LoVo (cell line): ENCODE data around the gene CHKA.

Experiments
- DNase-seq: peaks from one replicate; pipeline ENCODE4 v3.0.0-alpha.2; 2016; ENCODE audit warnings: low spot score

Gene CHKA

DNA sequence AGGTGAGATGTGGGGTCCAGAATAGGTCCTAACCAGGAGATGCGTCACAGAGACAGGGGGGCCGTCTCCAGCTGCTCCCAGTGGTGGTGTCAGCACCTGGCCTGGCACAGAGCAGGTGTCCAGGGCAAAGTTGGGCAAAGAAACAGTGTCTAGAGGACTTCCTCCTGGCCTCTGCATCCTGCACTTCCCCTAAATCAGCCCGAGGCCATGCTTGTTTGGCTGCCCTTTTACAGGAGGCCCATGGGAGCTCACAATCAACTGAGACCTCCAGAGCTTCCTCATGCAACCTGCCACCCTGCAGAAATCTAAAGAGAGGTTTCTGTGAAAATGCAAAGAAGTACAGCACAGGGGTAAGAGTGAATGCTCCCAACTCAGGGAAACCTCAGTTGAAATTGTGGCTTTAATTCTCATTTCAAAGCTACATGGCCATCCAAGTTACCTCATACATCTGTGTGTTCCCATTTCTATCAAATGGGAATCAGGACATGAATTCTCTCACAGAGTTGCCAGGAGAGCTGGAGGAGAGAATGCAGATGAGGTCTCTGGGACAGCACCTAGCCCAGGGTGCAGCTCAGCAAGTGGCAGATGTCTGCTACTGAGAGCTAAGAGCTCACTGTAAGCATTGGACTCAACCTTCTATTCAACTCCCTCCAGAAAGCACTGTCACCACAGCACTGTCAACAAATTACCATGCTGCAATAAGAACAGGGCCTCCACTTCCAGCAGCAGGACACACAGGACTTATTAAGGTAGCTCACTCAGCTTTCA, 49.7 kb downstream of the CHKA start:
- no peak for DNase-seq

GRCh38 chr11:68067991-68068390, 53.2 kb downstream of the CHKA start:
- no peak for DNase-seq

DNA sequence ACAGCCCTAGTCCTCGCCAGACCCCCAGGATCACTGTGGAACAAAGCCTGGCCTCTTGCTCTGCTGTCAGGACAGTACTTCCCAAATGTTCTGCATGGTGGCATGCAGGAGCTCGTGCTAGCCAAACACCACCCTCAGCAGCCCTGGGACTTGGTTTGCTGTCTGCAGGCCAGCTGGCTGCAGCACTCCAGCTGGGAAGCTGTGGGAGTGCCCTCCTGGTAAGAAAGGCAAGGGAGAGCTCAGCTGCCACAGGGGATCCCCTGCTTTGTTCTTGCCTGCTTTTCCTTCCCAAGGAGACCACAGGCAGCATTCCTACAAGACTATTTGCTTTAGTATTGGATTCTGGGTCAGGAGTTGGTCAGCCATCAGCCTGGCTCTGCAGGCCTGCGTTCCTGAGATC, 54.4 kb downstream of the CHKA start:
- no peak for DNase-seq

DNA sequence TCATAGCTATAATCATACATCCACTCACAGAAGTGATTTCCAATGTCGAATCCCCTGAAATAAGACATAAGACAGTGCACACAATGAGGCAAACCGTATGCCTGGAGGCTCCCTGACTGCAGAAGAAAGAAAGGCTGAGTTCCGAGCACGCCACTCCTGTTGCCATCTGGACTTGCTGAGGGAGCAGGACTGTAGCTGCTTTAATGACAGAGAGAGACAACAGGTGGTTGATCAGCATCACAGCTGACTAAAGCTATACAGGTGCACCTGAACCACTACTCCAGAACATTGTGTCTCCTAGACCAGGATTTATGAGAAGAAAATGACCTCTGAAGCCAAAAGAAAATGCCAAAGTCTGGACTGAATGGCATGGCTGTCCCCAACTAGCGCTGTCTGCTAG, 55.3 kb downstream of the CHKA start:
- no peak for DNase-seq

- no peak for DNase-seq
Measured at GRCh38 chr11:68064926-68065325, 56.3 kb downstream of the CHKA start.

GRCh38 chr11:68061508-68061907, 59.7 kb downstream of the CHKA start:
- no peak for DNase-seq

- DNase-seq = no peak
Measured at GRCh38 chr11:68057807-68058206, 63.4 kb downstream of the CHKA start.

DNA sequence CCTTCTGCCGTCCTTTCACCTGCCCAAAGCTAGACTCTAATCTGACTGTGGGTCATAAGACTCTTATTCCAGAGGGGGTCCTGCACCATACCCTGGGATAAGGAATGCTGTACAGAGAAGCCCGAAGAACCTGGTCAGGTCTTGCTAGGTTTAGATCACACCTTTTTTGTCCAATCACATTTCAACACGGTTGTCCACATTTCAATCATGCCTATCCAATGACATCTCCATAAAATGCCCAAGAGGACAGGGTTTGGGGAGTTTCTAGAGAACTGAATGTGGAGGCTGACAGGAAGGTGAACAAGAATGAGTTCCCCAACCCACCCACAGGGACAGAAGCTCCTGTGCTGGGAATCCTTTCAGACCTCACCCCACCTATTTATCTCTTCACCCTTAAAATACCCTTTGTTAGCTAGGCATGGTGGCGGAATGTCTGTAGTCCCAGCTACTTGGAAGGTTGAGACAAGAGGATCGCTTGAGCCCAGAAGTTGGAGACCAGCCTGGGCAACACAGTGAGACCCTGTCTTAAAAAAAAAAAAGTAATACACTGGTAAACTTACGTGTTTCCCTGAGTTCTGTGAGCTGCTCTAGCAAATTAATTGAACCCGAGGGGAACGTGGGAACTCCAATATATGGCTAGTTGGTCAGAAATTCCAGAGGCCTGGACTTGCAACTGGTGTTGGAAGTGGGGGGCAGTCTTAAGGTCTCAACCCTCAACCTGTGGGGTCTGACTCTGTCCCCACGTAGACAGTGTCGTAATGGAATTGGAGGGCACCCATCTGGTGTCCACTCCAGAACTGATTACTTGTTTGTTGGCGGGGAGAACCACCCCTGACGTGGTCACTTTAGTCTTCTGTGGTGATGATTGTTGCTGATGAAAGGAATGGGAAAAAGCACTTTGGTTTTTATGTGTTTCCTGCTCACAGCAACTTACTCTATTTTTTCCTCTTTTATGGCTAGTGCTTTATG, 64.6 kb downstream of the CHKA start:
- no peak for DNase-seq

DNA sequence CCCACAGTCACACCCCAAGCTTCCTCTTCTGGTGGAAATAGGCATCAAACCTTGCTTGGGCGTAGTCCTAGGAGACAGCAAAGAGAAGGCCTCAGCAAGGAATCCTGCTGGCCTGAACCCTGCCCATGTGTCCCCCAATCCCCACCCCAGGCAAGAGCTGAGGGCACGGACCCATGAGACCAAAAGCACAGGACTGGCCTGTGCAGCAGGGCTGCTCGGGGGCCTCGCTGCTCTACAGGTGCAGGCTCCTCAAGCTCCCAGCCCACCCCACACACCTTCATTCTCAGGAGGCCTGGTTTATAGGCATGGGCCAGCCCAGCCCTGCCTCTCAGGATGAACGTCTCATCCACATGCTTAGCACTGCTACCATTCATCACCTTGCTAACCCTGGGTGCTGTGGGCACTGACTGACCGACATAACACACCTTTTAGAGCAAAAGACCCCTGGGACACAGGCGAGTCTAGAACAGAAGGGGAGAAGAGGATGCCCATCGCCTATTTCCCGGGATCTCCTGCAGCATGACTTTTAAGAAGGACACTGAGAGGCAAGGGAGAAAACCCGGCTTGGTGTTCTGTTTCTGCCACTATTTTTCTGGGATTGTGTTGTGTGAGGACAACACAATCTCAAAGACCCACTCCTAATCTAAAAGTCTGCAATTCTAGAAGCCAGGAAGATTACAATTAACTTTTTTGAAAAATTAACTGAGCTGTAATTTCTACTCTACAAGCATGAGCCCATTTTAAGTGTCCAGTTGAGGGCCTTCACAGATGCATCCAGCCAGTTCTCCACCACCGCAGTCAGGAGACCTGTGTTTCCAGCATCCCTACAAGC, 67.0 kb downstream of the CHKA start:
- no peak for DNase-seq

GRCh38 chr11:68053117-68053516, 68.1 kb downstream of the CHKA start:
- DNase-seq = no peak

- no peak for DNase-seq
Measured at GRCh38 chr11:68052137-68052873, 68.9 kb downstream of the CHKA start.

DNA sequence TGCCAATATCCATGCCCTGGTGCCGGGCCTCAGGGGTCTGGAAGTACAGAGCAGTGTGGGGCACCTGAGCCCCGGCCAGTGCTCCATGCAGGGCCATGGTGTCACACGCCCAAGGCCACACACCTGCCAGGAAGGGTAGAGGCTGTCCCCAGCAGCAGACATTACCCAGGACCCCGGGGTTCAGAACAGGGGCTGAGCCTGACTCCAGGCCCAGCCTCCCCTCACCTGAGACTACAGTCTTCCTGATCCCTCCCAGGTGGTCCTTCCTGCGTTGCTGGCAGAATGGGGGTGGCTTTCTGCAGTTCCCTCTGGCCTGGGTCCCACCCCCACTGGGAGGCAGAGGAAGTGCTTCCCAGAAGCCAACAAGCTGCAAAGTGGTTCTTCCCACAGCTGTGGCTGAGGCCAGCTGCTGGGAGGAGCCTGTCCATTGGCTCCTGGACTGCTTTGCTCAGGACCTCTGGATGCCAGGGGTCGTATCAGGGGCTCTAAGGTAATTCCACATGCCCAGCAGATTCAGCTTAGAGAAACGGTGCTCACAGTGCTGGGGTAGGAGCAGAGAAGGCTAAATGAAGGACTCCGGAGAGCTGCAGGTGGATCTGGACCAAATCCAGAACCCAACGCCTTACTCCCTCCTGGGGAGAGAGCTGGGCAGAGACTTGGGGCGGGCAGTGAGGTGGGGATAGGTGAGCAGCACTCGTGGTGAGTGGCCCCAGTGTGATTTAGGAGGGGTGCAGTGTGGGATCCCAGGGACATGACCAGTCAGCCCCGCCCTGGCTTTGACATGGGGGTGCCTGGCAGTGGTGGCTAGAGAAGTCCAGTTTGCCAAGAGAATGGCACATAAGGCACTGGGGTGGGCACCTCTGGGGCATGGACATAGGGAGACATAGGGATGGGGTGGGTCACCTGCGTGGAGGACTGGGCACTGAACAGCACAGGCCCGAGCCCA, 69.7 kb downstream of the CHKA start:
- no peak for DNase-seq

DNA sequence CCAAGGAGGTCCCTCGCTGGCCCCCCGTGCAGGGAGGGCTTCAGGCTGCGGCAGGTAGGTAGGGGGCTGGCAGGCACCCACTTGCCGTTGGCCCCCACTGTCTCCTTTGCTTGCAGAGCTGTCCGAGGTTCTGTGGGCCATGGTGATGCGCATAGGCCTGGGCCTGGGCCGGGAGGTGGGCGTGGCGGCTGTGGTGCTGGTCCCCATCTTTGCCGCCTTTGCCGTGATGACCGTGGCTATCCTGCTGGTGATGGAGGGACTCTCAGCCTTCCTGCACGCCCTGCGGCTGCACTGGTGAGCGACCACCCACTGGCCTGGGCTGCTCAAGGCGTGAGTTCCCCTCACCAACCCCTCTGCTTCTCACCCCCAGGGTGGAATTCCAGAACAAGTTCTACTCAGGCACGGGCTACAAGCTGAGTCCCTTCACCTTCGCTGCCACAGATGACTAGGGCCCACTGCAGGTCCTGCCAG, 70.8 kb downstream of the CHKA start:
- DNase-seq = no peak

DNA sequence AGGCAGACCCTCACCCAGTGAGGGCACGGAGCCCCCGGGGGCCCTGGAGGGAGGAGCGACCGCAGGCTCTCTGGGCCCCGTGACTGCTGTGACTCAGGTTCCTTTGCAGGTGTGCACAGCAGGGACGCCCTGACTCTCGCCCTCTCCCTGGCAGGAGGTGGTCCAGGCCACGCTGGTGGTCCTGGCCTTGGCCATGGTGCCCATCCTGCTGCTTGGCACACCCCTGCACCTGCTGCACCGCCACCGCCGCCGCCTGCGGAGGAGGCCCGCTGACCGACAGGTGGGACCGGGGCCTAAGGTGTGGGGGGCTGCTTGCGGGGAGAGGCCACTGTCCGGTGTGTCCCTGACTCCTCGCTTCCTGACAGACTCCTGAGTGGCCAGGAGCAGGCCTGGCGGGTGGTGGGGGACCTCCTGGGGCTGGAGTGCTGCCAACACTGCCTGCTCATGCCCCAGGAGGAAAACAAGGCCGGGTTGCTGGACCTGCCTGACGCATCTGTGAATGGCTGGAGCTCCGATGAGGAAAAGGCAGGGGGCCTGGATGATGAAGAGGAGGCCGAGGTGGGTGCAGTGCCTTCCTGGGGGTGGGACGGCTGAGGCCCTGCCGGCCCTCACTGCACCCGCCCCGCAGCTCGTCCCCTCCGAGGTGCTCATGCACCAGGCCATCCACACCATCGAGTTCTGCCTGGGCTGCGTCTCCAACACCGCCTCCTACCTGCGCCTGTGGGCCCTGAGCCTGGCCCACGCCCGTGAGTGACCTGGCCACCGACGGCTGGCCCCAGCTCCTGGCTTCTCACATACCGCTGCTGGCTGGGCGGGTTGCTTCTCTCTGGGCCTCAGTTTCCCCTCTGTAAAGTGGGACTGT, 71.4 kb downstream of the CHKA start:
- DNase-seq = no peak

GRCh38 chr11:68048681-68049508, 72.3 kb downstream of the CHKA start:
- no peak for DNase-seq

GRCh38 chr11:68047437-68048290, 73.5 kb downstream of the CHKA start:
- DNase-seq = no peak

DNA sequence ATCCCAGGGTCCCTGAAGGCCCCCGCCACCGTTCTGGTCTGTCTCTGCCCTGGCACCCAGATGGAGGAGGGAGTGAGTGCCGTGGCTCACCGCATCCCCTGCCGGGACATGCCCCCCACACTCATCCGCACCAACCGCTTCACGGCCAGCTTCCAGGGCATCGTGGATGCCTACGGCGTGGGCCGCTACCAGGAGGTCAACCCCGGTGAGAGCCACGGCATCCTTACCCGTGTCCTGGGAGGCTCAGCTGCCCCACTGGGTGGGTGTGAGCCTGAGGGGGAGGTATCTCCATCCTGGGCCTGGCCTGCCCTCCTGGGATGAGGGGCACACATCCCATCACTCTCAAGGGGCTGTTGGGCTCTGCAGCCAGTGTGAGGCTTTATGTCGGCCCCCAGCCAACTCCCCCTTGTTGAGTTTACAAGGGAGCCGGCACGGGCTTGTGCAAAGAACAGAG, 76.3 kb downstream of the CHKA start:
- no peak for DNase-seq
